ENCODE data around the gene CDK14.

- TF ChIP-seq FOXP2 (optimal IDR thresholded peaks at IDR 0.05; ENCODE audit: control extremely low read depth, extremely low read length, insufficient read depth) (no peak), POLR2AphosphoS5 (IDR thresholded peaks at IDR 0.05; ENCODE audit: borderline replicate concordance, low read depth, low read length) (no peak)
Measured at GRCh38 chr7:91127325-91127724, 531.2 kb downstream of the CDK14 start.

All from SK-N-MC (cell line).